Body of pancreas (tissue), 4 donors: ENCODE results near the gene ASAP3. TPM values are rescaled to one million over a fixed set of nuclear protein-coding genes. Genes with fewer than 3 reads are reported as not detected.

Experiments used
- ATAC-seq: fragments of 150-250 bp; one replicate; pipeline ENCODE4 v1.9.1; 2016
- DNase-seq, 4 donors: peaks; one replicate each; pipeline ENCODE4 v3.0.0-alpha.2; 2019
- H3K27ac ChIP-seq, 4 donors: fragments of 200-600 bp; sonication (generic); 1 replicate in 3 of 4; 2 replicates in 1 of 4; pipeline versions ENCODE4 v1.5.1 to v1.6.1; 2016 to 2019; ENCODE audit warnings: mild to moderate bottlenecking in 1 of 4, mixed read lengths in 1 of 4, moderate library complexity in 1 of 4
- H3K27me3 ChIP-seq, 2 donors: fragments of 200-600 bp; sonication (generic); one replicate each; pipeline ENCODE4 v1.6.0; 2016; ENCODE audit warnings: mild to moderate bottlenecking in 1 of 2
- H3K36me3 ChIP-seq, 2 donors: fragments of 200-600 bp; sonication (generic); replicated peaks in 1 of 2; 2 replicates each; pipeline ENCODE4 v1.5.1; 2016; ENCODE audit warnings: low read depth in 2 of 2; ENCODE audit not compliant: insufficient read depth in 1 of 2
- H3K4me1 ChIP-seq: fragments of 200-600 bp; sonication (generic); one replicate; pipeline ENCODE4 v1.6.0; 2016
- H3K4me3 ChIP-seq, 2 donors: fragments of 200-600 bp; sonication (generic); 1 replicate in 1 of 2; 2 replicates in 1 of 2; pipeline ENCODE4 v1.5.1; 2016 to 2019
- H3K9me3 ChIP-seq, 3 donors: fragments of 200-600 bp; sonication (generic); 1 replicate in 2 of 3; 2 replicates in 1 of 3; pipeline ENCODE4 v1.5.1; 2016
- POLR2A ChIP-seq, 3 donors: fragments of 450-650 bp; IDR thresholded peaks; one replicate each; pipeline ENCODE4 v1.6.1; 2016; ENCODE audit warnings: antibody characterized with exemption in 3 of 3, mild to moderate bottlenecking in 2 of 3
- WGBS, 2 donors: methylation state at CpG; one replicate each; pipeline ENCODE4 v1.1.5; 2017; 5-methylcytosine and 5-hydroxymethylcytosine counted together
- intact Hi-C: fragments of 100-400 bp; cut with DNase I; formaldehyde crosslinking; loops from one replicate; pipeline ENCODE4 v1.15.1; 2023
- total RNA-seq, 2 donors: library from RNA; depleted of rRNA; stranded (reverse); fragments of >200 nt; gene quantifications; one replicate each; pipeline ENCODE4 v1.1.0, GENCODE V29; 2016
- TF ChIP-seq, protein P1 (sequence below), 7 experiments: fragments of 450-650 bp in 4 of 7; fragments of 200-600 bp in 3 of 7; sonication (generic) in 3 of 7; IDR thresholded peaks; one replicate each; pipeline ENCODE4 v1.5.1; 2016 to 2019; ENCODE audit warnings: antibody characterized with exemption in 7 of 7

Gene ASAP3
- total RNA-seq, 2 donors from 2014 or later, result 27.4 to 39.4 TPM

DNA sequence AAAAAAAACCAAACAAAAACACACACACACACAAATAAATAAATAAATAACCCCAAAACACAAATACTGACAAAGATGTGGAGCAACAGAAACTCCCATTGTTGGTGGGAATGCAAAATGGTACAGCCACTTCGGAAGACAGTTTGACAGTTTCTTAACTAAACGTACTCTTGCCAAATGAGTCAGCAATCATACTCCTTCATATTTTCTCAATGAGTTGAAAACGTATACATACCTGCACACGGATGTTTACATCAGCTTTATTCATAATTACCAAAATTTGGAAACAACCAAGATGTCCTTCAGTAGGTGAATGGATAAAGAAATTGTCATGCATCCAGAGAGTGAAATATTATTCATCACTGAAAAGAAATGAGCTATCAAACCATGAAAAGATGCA, 23.5 kb downstream of the ASAP3 start:
- H3K9me3 ChIP-seq, result no peaks in the 10 kb centered on the region
- WGBS, 2 donors, result 81 to 88% methylated on average over 4 of the region's 4 CpGs
- ATAC-seq, result no peak
- H3K4me1 ChIP-seq, result no peaks in the 10 kb centered on the region
- H3K27ac ChIP-seq, result no peak overlapping the region
- intact Hi-C loops, result no loop called here
- no peak for DNase-seq
- TF ChIP-seq POLR2A (IDR thresholded peaks at IDR 0.05), result no peak
- TF ChIP-seq, protein P1, sequence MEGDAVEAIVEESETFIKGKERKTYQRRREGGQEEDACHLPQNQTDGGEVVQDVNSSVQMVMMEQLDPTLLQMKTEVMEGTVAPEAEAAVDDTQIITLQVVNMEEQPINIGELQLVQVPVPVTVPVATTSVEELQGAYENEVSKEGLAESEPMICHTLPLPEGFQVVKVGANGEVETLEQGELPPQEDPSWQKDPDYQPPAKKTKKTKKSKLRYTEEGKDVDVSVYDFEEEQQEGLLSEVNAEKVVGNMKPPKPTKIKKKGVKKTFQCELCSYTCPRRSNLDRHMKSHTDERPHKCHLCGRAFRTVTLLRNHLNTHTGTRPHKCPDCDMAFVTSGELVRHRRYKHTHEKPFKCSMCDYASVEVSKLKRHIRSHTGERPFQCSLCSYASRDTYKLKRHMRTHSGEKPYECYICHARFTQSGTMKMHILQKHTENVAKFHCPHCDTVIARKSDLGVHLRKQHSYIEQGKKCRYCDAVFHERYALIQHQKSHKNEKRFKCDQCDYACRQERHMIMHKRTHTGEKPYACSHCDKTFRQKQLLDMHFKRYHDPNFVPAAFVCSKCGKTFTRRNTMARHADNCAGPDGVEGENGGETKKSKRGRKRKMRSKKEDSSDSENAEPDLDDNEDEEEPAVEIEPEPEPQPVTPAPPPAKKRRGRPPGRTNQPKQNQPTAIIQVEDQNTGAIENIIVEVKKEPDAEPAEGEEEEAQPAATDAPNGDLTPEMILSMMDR (IDR thresholded peaks at IDR 0.05), result no peak
- H3K36me3 ChIP-seq, result no peaks in the 10 kb centered on the region
- no peaks in the 10 kb centered on the region for H3K27me3 ChIP-seq
- H3K4me3 ChIP-seq, result no peak overlapping the region

DNA sequence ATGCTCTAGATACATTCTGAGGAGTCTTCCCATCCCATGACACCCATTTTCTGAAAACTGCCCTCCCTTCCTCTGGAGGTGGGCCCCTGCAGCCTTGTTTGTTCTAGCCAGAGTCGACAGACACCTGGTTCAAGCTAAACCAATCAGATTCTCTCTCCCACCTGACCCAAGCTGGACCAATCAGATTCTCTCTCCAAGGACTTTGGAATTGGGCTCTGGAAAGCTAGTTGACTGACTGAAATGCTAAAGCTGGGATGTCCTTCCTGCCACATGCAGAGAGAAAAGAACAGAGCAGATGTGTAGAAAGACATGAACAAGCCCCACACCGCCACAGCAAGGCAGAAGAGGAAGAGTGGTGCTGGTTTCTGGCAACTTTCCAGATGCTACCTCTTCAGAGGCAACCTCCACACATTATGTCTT, 24.6 kb downstream of the ASAP3 start:
- TF ChIP-seq, protein P1 (IDR thresholded peaks at IDR 0.05), result no peak
- no peak for TF ChIP-seq POLR2A (IDR thresholded peaks at IDR 0.05)
- Histone ChIP-seq H3K4me3 (no peak overlapping the region), H3K4me1 (no peaks in the 10 kb centered on the region), H3K36me3 (no peaks in the 10 kb centered on the region), H3K27me3 (no peaks in the 10 kb centered on the region), H3K9me3 (no peaks in the 10 kb centered on the region), H3K27ac (no peak overlapping the region)
- no peak for ATAC-seq
- intact Hi-C loops, result no loop called here
- DNase-seq, result no peak
- 51 to 69% methylated on average over 2 of the region's 2 CpGs for WGBS, 2 donors

DNA sequence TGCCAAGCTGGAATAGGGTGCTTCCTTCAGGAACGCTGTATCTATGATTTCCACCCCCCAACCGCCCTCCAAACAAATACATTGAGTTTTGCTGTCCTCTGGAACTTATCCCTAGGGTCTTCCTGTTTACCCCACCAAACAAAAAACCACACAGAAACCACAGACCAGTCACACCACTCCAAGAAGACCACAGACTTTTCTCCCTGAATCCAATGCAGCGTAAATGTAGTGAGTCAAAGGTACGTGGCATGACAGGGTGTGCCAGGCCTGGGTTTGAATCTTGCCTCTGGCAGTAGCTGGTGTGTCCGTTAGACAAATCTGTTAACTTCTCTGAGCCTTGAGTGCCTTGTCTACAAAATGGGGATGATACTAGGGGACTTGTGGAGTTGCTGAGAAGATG, 27.8 kb downstream of the ASAP3 start:
- no peak overlapping the region for H3K27ac ChIP-seq
- H3K27me3 ChIP-seq, result no peaks in the 10 kb centered on the region
- ATAC-seq (no peak), DNase-seq (no peak)
- WGBS, 2 donors, result 81 to 85% methylated on average over 5 of the region's 5 CpGs
- H3K36me3 ChIP-seq, result no peaks in the 10 kb centered on the region
- H3K9me3 ChIP-seq, result no peaks in the 10 kb centered on the region
- H3K4me3 ChIP-seq, result no peak overlapping the region
- peaks cover 20% of the 10 kb centered on the region for H3K4me1 ChIP-seq
- TF ChIP-seq, protein P1 (IDR thresholded peaks at IDR 0.05), result no peak
- TF ChIP-seq POLR2A (IDR thresholded peaks at IDR 0.05), result no peak
- intact Hi-C loops, result no loop called here

DNA sequence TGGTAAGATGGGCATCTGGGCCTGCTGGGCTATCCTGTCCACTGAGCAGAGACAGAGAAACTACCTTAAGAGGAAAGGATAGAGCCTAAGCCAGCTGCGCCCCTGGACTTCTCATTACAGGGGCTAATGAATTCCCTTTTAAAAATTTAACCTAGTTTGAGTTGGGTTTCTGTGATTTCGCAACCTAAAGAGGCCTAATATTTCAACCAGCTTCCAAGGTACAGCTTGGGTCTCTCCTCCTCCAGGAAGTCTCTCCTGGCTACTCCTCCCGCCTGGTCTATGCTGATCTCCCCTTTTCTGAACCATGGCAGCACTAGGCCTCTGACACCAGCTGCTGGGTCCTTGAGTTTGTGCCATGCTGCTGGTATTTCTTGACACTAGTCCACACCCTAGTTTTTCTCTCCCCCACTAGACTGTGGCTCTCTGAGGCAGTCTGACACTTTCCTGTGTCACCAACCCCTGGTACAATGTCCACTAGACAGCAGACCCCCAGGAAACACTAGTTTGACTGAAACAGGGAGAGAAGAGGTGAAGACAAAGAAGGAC, 30.5 kb downstream of the ASAP3 start:
- 90 to 100% methylated on average over 3 of the region's 3 CpGs for WGBS, 2 donors
- H3K4me1 ChIP-seq, result peaks cover 22% of the 10 kb centered on the region

More for the DNA sequence above, 30.5 kb downstream of the ASAP3 start:
- H3K36me3 ChIP-seq, result no peaks in the 10 kb centered on the region
- intact Hi-C loops, result no loop called here
- no peaks in the 10 kb centered on the region for H3K9me3 ChIP-seq
- no peaks in the 10 kb centered on the region for H3K27me3 ChIP-seq
- no peak for ATAC-seq
- peak overlapping the region in 1 of 4 donors; percentile 84 for H3K27ac ChIP-seq
- no peak overlapping the region for H3K4me3 ChIP-seq
- TF ChIP-seq, protein P1 (IDR thresholded peaks at IDR 0.05), result no peak
- TF ChIP-seq POLR2A (IDR thresholded peaks at IDR 0.05), result no peak
- DNase-seq, result no peak
